Right cardiac atrium (tissue), 5 donors: Measurements from ENCODE around the gene HOXA13. TPM values are rescaled to one million over a fixed set of nuclear protein-coding genes. Genes with fewer than 3 reads are reported as not detected.

Experiments
- ATAC-seq, 2 donors: fragments of 200-7000 bp; cut with Tn5 transposase; one replicate each; pipeline versions ENCODE4 v1.8.0 to v1.9.1; 2020; ENCODE audit warnings: moderate library complexity in 2 of 2, mild to moderate bottlenecking in 1 of 2
- DNase-seq, 3 donors: peaks; one replicate each; pipeline ENCODE4 v3.0.0-alpha.2; 2020
- H3K27ac ChIP-seq: one replicate; pipeline ENCODE4 v1.5.1; 2013; ENCODE audit warnings: mild to moderate bottlenecking, low read length, control low read depth, moderate library complexity
- H3K27me3 ChIP-seq: one replicate; pipeline ENCODE4 v1.6.1; 2013; ENCODE audit not compliant: control insufficient read depth, insufficient read depth
- H3K4me1 ChIP-seq: one replicate; pipeline ENCODE4 v1.6.1; 2013; ENCODE audit warnings: low read length; ENCODE audit not compliant: control insufficient read depth, insufficient read depth
- H3K4me3 ChIP-seq: one replicate; pipeline ENCODE4 v1.5.1; 2013; ENCODE audit warnings: low read length, control low read depth
- H3K9me3 ChIP-seq: one replicate; pipeline ENCODE4 v1.6.1; 2013; ENCODE audit warnings: low read length; ENCODE audit not compliant: control insufficient read depth
- WGBS: extraction: QIAGEN DNeasy Blood & Tissue Kit; methylation state at CpG from one replicate; pipeline ENCODE4 v1.1.7; 2013; 5-methylcytosine and 5-hydroxymethylcytosine counted together
- intact Hi-C, 4 donors: fragments of 100-400 bp; cut with DNase I; formaldehyde crosslinking; loops; one replicate each; pipeline versions ENCODE4 v1.11.0 to v1.14.0; 2022 to 2023
- polyA plus RNA-seq: library from polyadenylated mRNA; stranded (reverse); fragments of 200-250 nt; gene quantifications from one replicate; pipeline ENCODE4 v1.2.3, GENCODE V29; 2013
- total RNA-seq, 4 donors: library from RNA; stranded (reverse); fragmentation: NEBNext Ultra II Directional; extraction: Animal tissue kit (Norgen Biotek cat#: 25700); gene quantifications; one replicate each; pipeline ENCODE4 v1.2.1, GENCODE V29; 2021
- donor health status: healthy with polysubstance abuse.
- donor health status: DM: no; HTN: yes; CAD: no.
- donor health status: DM: no; HTN: no; CAD: no.
- donor health status: DM: no; HTN: yes; CAD: no; lungs with severe emphysema.
- donor health status: DM: yes; HTN: yes; CAD: no.

The HOXA13 gene
- total and polyA plus RNA-seq, 5 donors, result not detected

- DNase-seq, result no peak
- intact Hi-C loops, result loop anchor here in 3 of 4 donors (10.0 kb wide), 2 partner anchors 362 to 572 kb away; no protein-coding TSS in a partner anchor
- ATAC-seq, result peak in 1 of 2 donors; percentile 48
- WGBS, result 8% methylated on average over 52 of the region's 52 CpGs
- Histone ChIP-seq H3K27me3 (peaks cover 6% of the 10 kb centered on the region), H3K27ac (no peak overlapping the region), H3K4me1 (no peaks in the 10 kb centered on the region), H3K4me3 (peak overlapping the region; percentile 6), H3K9me3 (no peaks in the 10 kb centered on the region)
Observed at GRCh38 chr7:27212497-27213432, 12.9 kb upstream of the HOXA13 start.

DNA sequence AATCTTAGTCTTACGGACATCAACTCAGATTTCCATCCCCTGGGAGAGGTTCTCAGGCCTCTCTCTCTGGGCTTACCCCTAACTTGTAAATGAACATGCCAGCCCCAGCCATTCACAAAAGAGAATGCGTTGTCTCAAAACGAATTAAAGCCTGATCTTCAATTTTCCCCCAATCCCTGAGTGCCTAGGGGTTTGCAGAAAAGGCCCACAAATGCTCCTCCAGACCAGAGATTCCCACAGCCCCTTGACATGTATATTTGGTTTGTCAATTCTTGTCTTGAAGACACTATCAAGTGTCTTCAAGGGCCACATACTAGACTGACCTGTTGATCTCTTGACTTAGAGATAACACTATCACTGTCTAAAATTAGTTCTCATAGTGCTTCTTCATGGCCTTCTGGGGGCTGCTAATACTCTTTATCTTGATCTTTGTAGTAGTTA lies 11.9 kb upstream of the HOXA13 start:
- intact Hi-C loops, result loop anchor here in 3 of 4 donors (10.0 kb wide), 2 partner anchors 363 to 573 kb away; no protein-coding TSS in a partner anchor
- Histone ChIP-seq H3K9me3 (no peaks in the 10 kb centered on the region), H3K27me3 (peaks cover 6% of the 10 kb centered on the region), H3K27ac (no peak overlapping the region), H3K4me3 (no peak overlapping the region), H3K4me1 (no peaks in the 10 kb centered on the region)
- 35% methylated on average over 3 of the region's 3 CpGs for WGBS
- DNase-seq (no peak), ATAC-seq (no peak)

- no peak for DNase-seq
- Histone ChIP-seq H3K4me1 (no peaks in the 10 kb centered on the region), H3K4me3 (no peak overlapping the region), H3K27me3 (peaks cover 5% of the 10 kb centered on the region), H3K27ac (no peak overlapping the region), H3K9me3 (no peaks in the 10 kb centered on the region)
- 84% methylated on average over 1 of the region's 1 CpG for WGBS
- intact Hi-C loops, result loop anchor here in 3 of 4 donors (10.0 kb wide), 2 partner anchors 364 to 574 kb away; no protein-coding TSS in a partner anchor
- ATAC-seq, result no peak
Observed at GRCh38 chr7:27211084-27211446, 11.2 kb upstream of the HOXA13 start.

- H3K9me3 ChIP-seq, result no peaks in the 10 kb centered on the region
- 12% methylated on average over 32 of the region's 32 CpGs for WGBS
- peak overlapping the region; percentile 27 for H3K4me3 ChIP-seq
- intact Hi-C loops, result loop anchor here in 3 of 4 donors (10.0 kb wide), 2 partner anchors 364 to 574 kb away; no protein-coding TSS in a partner anchor
- no peaks in the 10 kb centered on the region for H3K4me1 ChIP-seq
- H3K27ac ChIP-seq, result no peak overlapping the region
- H3K27me3 ChIP-seq, result peaks cover 3% of the 10 kb centered on the region
- ATAC-seq, result peak; percentile 67 to 68
- DNase-seq, result peak in 2 of 3 donors; percentile 52 to 75
Observed at GRCh38 chr7:27210441-27211083, 10.7 kb upstream of the HOXA13 start.

GRCh38 chr7:27209933-27210440 lies 10.1 kb upstream of the HOXA13 start:
- Histone ChIP-seq H3K4me1 (peaks cover 2% of the 10 kb centered on the region), H3K27me3 (peaks cover 3% of the 10 kb centered on the region), H3K9me3 (no peaks in the 10 kb centered on the region), H3K4me3 (no peak overlapping the region), H3K27ac (no peak overlapping the region)
- ATAC-seq (no peak), DNase-seq (no peak)
- WGBS, result 40% methylated on average over 11 of the region's 11 CpGs
- intact Hi-C loops, result loop anchor here in 3 of 4 donors (10.0 kb wide), 4 partner anchors 365 to 805 kb away; no protein-coding TSS in a partner anchor

DNA sequence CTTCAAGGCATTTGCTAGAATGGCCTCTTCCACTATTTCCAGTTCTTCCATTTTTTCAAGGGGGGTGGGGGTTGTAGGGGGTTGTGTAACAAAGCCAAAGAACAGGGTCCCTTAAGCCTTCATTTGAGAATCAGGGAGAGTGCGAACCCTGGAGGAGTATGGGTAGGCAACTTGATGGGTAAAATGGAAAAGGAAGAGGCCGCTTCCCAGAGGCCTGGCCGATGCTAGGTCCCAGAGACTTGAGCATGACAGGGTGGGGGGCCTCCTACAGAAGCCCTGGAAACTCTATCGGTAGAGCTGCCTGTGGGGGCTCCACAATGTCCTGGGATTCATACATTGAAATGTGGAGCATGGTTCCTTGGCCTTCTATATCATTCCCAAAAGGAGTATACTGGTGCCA lies 9.1 kb upstream of the HOXA13 start:
- Histone ChIP-seq H3K27me3 (peaks cover 3% of the 10 kb centered on the region), H3K27ac (no peak overlapping the region), H3K9me3 (no peaks in the 10 kb centered on the region), H3K4me1 (peaks cover 2% of the 10 kb centered on the region), H3K4me3 (no peak overlapping the region)
- DNase-seq (no peak), ATAC-seq (no peak)
- intact Hi-C loops, result loop anchor here in 2 of 4 donors (10.0 kb wide), 2 partner anchors 716 to 806 kb away; no protein-coding TSS in a partner anchor
- WGBS, result 81% methylated on average over 4 of the region's 4 CpGs

DNA sequence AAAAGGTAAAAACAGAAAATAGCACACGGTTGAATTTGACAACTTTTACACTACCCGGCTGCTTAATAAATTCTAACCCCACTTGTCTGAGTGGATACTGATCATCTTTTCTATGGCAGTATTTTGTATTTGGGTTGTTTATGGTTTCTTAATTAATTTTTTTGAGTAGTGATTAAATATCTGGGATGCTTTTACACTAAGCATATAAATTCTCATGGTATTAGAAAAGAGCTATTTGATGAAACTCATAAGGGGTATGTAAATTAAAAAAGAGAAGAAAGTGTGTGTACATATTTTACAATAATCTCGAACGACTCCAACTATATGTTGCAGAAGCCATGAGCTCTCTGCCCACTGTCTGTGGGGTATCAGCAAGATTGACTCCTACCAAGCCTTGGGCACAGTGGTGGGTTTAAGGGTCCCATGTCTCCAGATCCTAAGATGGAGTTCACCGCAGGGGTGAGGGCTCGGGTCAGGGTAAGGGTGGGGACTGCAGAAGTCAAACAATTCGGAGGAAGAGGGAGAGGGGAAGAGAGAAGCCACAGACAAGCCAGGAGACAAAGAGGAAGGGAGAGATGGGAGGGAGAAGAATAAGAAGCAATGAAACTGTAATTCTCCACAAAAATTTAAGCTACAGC lies 7.6 kb upstream of the HOXA13 start:
- no peak overlapping the region for H3K4me3 ChIP-seq
- no peak for ATAC-seq
- H3K27ac ChIP-seq, result no peak overlapping the region
- intact Hi-C loops, result loop anchor here in 2 of 4 donors (10.0 kb wide), 2 partner anchors 717 to 807 kb away; no protein-coding TSS in a partner anchor
- no peak for DNase-seq
- no peaks in the 10 kb centered on the region for H3K9me3 ChIP-seq
- H3K27me3 ChIP-seq, result peaks cover 3% of the 10 kb centered on the region
- peaks cover 2% of the 10 kb centered on the region for H3K4me1 ChIP-seq
- 43% methylated on average over 7 of the region's 7 CpGs for WGBS

GRCh38 chr7:27205325-27206280 lies 5.7 kb upstream of the HOXA13 start:
- 7% methylated on average over 52 of the region's 52 CpGs for WGBS
- intact Hi-C loops, result loop anchor here in 2 of 4 donors (10.0 kb wide), 2 partner anchors 719 to 809 kb away; no protein-coding TSS in a partner anchor
- peaks cover 2% of the 10 kb centered on the region for H3K4me1 ChIP-seq
- no peak overlapping the region for H3K27ac ChIP-seq
- ATAC-seq, result no peak
- H3K4me3 ChIP-seq, result no peak overlapping the region
- H3K27me3 ChIP-seq, result no peaks in the 10 kb centered on the region
- H3K9me3 ChIP-seq, result no peaks in the 10 kb centered on the region
- DNase-seq, result no peak

DNA sequence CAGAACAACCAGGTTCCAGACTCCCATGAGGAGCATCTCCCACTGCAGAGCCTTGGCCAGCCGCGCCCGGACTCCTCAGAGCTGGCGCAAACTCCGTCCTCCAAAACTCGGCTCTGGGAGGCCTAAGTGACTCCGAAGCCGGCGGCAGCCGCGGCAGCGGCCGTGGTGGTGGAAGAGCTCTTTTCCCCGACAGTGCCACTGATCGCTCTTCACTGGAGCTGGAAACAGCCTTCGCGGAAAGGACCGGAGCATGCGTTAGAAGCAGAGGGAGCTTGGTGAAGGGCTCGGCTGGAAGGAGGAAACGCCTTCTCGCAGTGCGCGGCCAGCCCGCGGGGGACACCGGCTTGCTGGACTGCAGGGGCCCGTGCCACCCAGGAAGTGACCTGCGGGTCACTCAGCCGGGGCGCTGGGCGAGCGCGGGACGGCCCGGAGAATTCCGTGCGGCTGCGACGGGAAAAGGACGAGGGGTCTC lies 5.0 kb upstream of the HOXA13 start:
- intact Hi-C loops, result loop anchor here in 2 of 4 donors (10.0 kb wide), 2 partner anchors 720 to 810 kb away; no protein-coding TSS in a partner anchor
- ATAC-seq, result no peak
- 3% methylated on average over 41 of the region's 41 CpGs for WGBS
- no peaks in the 10 kb centered on the region for H3K27me3 ChIP-seq
- H3K27ac ChIP-seq, result no peak overlapping the region
- H3K4me3 ChIP-seq, result no peak overlapping the region
- peak in 1 of 3 donors; percentile 55 for DNase-seq
- H3K4me1 ChIP-seq, result peaks cover 2% of the 10 kb centered on the region
- H3K9me3 ChIP-seq, result no peaks in the 10 kb centered on the region
